GM04503 (cell line): ENCODE results near the gene COA4.
"Not testable (repeated sequence)": the region's sequence is repeated elsewhere in the genome, so short reads cannot be mapped to it uniquely, and the experiment has no call there.

Experiments
- DNase-seq: peaks from one replicate; pipeline ENCODE4 v3.0.0-alpha.2; 2012; ENCODE audit warnings: low read depth

The COA4 gene

GRCh38 chr11:73876424-73877310 is at the start of gene COA4, which contains the start of gene PAAF1:
COA4 (minus strand) TSS chr11:73876846; CDS start chr11:73873378, 3,468 bp downstream.
PAAF1 (plus strand) TSS chr11:73876999; CDS start chr11:73877022, 23 bp downstream.
- peak; percentile 84 for DNase-seq

GRCh38 chr11:73921180-73921579 is 44.5 kb upstream of the COA4 start:
- DNase-seq = no peak

- no peak for DNase-seq
Measured at GRCh38 chr11:73916435-73916834, 39.8 kb upstream of the COA4 start.

- DNase-seq = no peak
Measured at GRCh38 chr11:73914284-73914683, 37.6 kb upstream of the COA4 start.

GRCh38 chr11:73913472-73913871 is 36.8 kb upstream of the COA4 start:
- DNase-seq = no peak

- no peak for DNase-seq
Measured at GRCh38 chr11:73912026-73912425, 35.4 kb upstream of the COA4 start.

- DNase-seq = no peak
Measured at GRCh38 chr11:73907191-73907590, 30.5 kb upstream of the COA4 start.

GRCh38 chr11:73902303-73902702 is 25.7 kb upstream of the COA4 start:
- DNase-seq = no peak

GRCh38 chr11:73894725-73895335 is 18.2 kb upstream of the COA4 start:
- DNase-seq = peak; percentile 40

GRCh38 chr11:73893041-73893440 is 16.4 kb upstream of the COA4 start:
- DNase-seq = no peak

- DNase-seq = no peak
Measured at GRCh38 chr11:73889536-73889935, 12.9 kb upstream of the COA4 start.

- no peak for DNase-seq
Measured at GRCh38 chr11:73889019-73889418, 12.4 kb upstream of the COA4 start.

- DNase-seq = no peak
Measured at GRCh38 chr11:73888244-73888643, 11.6 kb upstream of the COA4 start.

GRCh38 chr11:73883856-73884255 is 7.2 kb upstream of the COA4 start:
- no peak for DNase-seq

- not testable (repeated sequence) for DNase-seq
Measured at GRCh38 chr11:73880449-73880848, 3.8 kb upstream of the COA4 start.

- DNase-seq = no peak
Measured at GRCh38 chr11:73878771-73879170, 2.1 kb upstream of the COA4 start.

GRCh38 chr11:73875840-73876239 is 806 bp downstream of the COA4 start:
- no peak for DNase-seq

GRCh38 chr11:73875380-73875779 is 1.3 kb downstream of the COA4 start:
- no peak for DNase-seq

- DNase-seq = no peak
Measured at GRCh38 chr11:73872749-73873357, 3.8 kb downstream of the COA4 start.

- no peak for DNase-seq
Measured at GRCh38 chr11:73870261-73870660, 6.4 kb downstream of the COA4 start.

GRCh38 chr11:73869332-73869949 is 7.2 kb downstream of the COA4 start:
- DNase-seq = no peak

GRCh38 chr11:73866586-73866996 is 10.1 kb downstream of the COA4 start:
- DNase-seq = peak; percentile 62
